Left ventricle myocardium inferior (tissue), 1 donor: ENCODE results near the gene TMEM191B. TPM values are rescaled to one million over a fixed set of nuclear protein-coding genes. Genes with fewer than 3 reads are reported as not detected.
"Not testable (repeated sequence)": the region's sequence is repeated elsewhere in the genome, so short reads cannot be mapped to it uniquely, and the experiment has no call there.

Source experiments
- DNase-seq: peaks from one replicate; pipeline ENCODE4 v3.0.0-alpha.2; 2020
- H3K27ac ChIP-seq: fragments of 200-600 bp; replicated peaks from 2 replicates; pipeline ENCODE4 v1.8.0; 2021
- H3K27me3 ChIP-seq: fragments of 200-600 bp; 2 replicates; pipeline ENCODE4 v1.8.0; 2021; ENCODE audit warnings: low read depth
- H3K36me3 ChIP-seq: fragments of 200-600 bp; 2 replicates; pipeline ENCODE4 v1.8.0; 2021
- H3K4me1 ChIP-seq: fragments of 200-600 bp; 2 replicates; pipeline ENCODE4 v1.8.0; 2021
- H3K4me3 ChIP-seq: fragments of 200-600 bp; 2 replicates; pipeline ENCODE4 v1.8.0; 2021; ENCODE audit warnings: mild to moderate bottlenecking, moderate library complexity
- H3K9me3 ChIP-seq: fragments of 200-600 bp; replicated peaks from 2 replicates; pipeline ENCODE4 v1.8.0; 2021
- intact Hi-C: fragments of 100-400 bp; cut with micrococcal nuclease; formaldehyde crosslinking; loops from one replicate; pipeline ENCODE4 v1.11.0; 2022
- total RNA-seq: library from RNA; stranded (reverse); fragmentation: NEBNext Ultra II Directional; extraction: Animal tissue kit (Norgen Biotek cat#: 25700); gene quantifications from one replicate; pipeline ENCODE4 v1.2.1, GENCODE V29; 2021
- donor health status: DM: no; HTN: yes; CAD: no; lungs with severe emphysema.

Gene TMEM191B
- total RNA-seq, 1 donor from 2014 or later, result 0.74 TPM

DNA sequence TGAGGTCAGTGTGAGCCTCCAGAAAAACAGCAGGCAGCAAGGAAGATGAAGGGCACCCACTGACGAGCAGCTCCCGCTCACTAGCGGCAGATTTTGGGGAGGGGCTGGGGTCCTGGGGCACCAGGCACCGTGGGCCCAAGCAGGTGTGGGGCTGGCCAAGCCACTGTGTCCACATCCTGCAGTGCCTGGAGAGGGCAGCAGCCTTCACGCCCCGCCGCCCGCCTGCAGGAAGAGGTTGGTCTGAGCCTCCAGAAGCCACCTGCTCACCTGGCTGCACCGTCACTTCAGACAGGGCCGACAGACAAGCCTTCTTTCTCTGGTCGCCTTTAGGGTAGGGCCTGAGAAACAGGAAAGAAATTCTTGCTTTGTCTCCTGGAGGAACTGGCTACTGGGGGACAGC lies 15.8 kb downstream of the TMEM191B start:
- H3K36me3 ChIP-seq, H3K9me3 ChIP-seq, H3K27me3 ChIP-seq, H3K4me3 ChIP-seq, intact Hi-C loops, DNase-seq, H3K27ac ChIP-seq, H3K4me1 ChIP-seq: not testable (repeated sequence)

DNA sequence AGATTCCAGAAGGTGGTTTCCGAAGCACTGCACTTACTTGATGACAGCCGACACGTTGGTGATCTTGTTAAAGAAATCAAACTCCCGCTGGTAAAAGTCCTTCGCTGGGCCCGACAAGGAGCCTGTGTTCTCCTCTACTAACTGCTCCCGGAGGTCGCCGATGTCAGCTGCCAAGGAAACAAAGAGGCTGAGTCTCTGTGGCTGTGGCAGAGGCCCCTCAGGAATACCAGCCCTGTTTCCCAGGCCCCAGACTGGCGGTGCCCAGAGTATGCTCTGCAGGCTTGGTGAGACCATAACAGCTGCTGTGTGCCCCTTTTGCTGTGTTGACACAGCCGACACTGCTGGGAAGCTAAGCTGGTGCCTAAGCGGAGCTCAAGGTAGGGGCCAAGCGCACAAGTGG lies 17.0 kb downstream of the TMEM191B start:
- H3K27me3 ChIP-seq, H3K4me3 ChIP-seq, H3K4me1 ChIP-seq, DNase-seq, H3K9me3 ChIP-seq, intact Hi-C loops, H3K36me3 ChIP-seq, H3K27ac ChIP-seq: not testable (repeated sequence)

DNA sequence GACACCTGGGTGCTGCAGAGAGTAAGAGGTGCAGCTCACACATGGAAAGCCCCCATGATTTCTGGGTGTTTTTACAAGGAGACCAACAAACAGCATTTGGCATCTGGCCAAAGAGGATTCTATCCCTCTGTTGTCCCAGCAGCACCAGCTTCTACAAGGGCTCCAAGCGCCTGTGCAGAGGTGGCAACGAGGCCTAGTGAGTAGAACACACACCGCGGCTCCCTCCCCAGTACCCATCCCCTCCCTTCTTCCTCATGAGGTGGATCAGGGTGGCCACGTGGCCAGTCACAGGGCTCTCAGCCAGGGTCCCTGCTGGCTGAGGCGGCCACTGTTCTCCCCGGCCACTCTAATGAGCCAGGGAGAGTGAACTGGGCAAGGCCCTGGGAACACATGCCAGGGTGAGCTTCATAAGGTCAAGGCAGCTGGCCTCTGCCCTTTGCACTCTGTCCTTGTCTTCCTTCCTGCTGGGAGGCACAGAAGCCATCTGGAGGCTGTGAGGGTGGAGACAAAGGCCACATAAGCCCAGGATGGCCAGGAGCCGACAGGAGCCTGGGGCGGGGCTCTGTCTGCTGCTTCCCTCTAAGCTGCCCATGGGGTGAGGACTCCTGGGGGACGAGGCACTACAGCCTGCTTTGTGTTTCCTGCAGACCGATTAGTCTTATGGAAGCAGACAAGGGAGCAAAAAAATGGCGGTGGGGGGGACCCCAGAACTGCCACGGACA lies 22.0 kb downstream of the TMEM191B start:
- H3K36me3 ChIP-seq, H3K4me3 ChIP-seq, DNase-seq, H3K27me3 ChIP-seq, H3K9me3 ChIP-seq, H3K4me1 ChIP-seq, H3K27ac ChIP-seq, intact Hi-C loops: not testable (repeated sequence)

DNA sequence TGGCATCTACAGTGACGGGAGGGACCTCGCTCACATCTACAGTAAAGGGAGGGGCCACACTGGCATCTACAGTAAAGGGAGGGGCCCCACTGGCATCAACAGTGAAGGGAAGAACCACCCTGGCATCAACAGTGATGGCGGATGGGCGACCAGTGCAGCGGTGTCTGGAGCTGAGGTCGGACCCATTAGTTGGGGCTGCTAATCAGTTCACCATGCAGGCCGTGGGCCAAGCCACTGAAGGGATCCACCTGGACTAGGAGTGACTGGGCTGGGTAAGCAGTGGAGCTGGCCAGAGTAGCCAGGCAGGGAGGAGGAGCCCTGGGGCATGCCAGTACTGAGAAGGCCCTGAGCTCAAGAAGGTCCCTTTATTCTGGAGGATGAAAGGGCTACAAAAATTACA lies 23.4 kb downstream of the TMEM191B start:
- H3K36me3 ChIP-seq, H3K27ac ChIP-seq, H3K9me3 ChIP-seq, intact Hi-C loops, H3K27me3 ChIP-seq, H3K4me3 ChIP-seq, H3K4me1 ChIP-seq, DNase-seq: not testable (repeated sequence)

DNA sequence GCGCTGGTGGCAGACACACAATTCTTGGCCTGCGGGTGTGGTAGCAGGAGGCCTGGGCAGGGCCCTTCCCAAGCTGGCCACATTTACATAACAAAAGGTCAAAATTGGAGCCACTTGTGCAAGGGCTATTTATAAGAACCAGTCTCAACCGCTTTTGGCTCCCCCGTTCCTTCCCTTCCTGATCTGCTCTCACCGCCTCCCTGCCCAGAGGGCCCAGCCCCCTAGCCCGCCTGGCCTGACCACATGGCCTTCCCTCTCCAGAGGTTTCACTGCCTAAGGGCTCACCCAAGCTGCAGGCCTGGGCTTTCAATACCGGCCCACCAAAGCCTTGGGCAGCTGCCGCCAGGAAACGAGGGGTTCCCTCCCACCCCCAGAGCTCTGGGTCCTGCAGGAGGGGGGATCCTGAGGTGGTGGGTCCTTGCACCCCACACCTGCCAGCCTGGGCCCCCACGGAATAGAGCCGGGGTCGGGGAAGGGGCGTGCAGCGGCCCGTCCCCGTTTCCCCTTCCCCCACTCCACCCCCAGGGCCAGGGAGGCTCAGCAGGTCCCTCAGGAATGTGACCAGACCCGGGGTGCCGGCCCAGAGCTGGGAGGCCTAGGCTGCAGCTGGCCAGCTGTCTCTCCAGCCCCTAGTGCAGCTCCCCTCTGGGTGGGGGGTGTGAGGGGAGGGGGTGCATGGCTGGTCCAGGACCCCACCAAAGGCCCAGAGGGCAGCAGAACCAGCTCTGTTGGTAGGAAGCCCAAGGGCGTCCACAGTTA lies 25.4 kb downstream of the TMEM191B start:
- intact Hi-C loops, H3K9me3 ChIP-seq, H3K27ac ChIP-seq, H3K4me3 ChIP-seq, H3K4me1 ChIP-seq, DNase-seq, H3K36me3 ChIP-seq, H3K27me3 ChIP-seq: not testable (repeated sequence)

DNA sequence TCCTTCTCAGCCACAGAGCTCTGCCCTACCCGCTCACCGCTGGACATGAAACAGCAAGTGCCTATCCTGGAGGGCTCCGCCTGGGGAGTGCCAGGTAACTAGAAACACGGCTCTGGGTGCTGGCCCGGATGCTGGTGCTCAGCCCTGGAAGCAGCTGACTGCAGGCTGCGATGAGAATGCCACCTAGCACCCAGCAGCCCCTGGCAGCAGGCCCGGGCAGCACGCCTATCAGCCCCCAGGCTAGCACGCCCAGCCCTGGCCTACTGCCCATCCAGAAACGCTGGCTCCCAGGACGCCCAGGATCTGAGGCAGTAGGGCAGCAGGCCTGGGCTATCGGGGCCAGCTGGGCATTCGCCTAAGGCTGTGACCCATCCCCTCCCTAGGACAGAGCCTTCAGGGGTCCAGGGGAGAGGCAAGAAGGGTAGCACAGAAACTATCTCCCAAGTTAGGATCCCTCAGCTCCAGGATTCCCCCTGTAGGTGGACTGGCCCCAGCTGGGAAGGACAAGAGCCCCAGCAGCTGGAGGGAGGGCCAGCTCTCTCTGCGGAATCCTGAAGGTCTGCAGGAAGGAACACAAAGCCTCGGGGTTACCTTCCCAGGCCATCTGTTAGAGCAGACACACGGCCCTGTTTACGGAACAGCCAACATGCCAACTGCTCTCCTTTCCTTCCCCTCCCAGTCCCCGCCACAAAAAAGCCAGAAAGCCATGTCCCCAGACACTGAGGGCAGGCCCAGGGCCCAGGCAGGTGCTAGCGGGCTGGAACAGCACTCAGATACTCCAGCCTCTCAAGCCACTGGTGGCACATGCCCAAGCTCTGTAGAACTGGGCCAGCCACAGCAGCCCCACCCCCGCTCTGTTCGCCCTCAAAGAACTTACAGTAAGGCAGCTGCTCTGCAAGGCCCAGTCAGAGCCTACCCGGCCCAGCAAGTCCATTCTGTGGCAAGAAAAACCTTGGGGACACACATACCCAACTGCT lies 27.0 kb downstream of the TMEM191B start:
- H3K27me3 ChIP-seq, H3K4me1 ChIP-seq, H3K36me3 ChIP-seq, H3K9me3 ChIP-seq, H3K27ac ChIP-seq, H3K4me3 ChIP-seq, intact Hi-C loops: not testable (repeated sequence)
- DNase-seq, result peak; percentile 49

DNA sequence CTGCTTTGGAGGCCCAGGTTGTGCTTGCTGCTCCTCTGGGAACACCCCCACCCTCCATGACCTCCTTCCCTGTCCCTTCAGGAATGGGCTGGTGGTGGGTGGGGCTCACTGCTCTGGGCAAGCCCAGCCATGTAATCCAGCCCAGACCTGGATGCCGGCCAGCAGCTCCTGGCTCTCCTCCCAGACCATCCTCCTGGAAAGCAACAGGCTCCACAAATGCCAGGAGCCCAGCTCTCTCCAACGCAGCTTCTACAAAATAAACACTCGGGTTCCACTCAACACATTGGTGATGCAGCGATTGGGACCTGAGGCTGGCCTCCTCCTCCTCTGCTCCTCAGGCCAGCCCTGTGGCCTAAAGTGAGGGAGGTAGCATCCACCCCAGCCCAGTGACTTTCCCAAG lies 30.9 kb downstream of the TMEM191B start:
- H3K4me3 ChIP-seq, DNase-seq, intact Hi-C loops, H3K27ac ChIP-seq, H3K4me1 ChIP-seq, H3K27me3 ChIP-seq, H3K36me3 ChIP-seq, H3K9me3 ChIP-seq: not testable (repeated sequence)

DNA sequence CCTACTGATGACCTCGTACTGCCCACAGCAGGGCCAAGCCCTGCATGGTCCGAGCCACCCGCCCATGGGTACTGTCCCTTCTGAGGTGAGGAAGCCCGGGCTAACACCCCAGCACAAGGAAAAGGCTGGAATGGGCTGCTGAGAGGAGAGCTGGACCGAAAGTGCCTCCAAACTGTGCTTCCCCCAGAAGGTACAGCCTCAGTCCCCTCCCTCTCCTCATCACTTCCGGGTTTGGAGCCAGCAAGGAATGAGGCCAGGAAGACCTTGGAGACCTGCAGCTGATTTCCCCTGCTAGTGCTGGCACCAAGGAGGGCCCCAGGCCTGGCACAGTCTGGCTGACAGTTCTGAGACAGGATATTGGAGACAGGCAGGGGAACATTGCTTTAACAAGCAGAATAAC lies 31.3 kb downstream of the TMEM191B start:
- H3K9me3 ChIP-seq, DNase-seq, H3K27ac ChIP-seq, H3K4me1 ChIP-seq, H3K4me3 ChIP-seq, intact Hi-C loops, H3K36me3 ChIP-seq, H3K27me3 ChIP-seq: not testable (repeated sequence)

DNA sequence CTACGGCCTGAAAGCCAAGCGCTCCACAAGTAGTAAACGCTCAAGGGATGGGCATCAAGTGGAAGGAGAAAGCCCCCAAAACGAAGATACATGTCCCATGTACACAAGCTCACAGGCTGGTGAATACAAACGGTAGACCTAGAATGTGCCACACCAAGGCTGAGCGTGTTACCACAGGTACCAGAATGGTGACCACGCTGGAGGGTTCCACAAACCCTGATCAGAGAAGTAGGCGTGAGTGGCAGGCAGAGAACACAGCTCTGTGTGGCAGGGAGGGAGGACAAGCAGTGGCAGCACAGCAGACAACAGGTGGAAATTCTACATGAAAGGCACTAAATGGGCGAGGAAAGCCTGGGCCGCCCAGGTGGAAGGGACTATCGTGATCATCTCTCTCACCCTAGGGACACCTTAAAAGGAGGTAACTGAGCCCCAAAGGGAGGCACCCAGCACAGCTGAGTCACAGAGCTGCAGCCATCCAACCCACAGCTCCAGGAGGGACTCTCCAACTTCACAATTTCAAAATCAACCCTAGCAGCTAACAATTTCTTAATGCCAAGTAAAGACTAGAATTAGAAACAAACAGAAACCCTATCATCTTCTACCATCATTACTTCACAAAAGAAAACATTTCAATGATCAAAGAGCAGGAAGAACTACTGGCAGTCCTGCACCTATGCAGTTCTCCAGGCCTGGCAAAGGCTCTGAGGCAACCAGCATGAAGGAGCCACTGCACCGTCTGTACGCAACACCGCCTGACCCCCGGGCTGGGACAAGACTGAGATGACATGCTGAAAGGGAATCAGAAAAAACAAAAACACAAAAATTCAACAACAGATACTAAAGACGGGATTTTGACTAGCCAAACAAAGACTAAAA lies 32.7 kb downstream of the TMEM191B start:
- H3K4me1 ChIP-seq, H3K36me3 ChIP-seq, DNase-seq, H3K27me3 ChIP-seq, H3K4me3 ChIP-seq, H3K27ac ChIP-seq, intact Hi-C loops, H3K9me3 ChIP-seq: not testable (repeated sequence)

DNA sequence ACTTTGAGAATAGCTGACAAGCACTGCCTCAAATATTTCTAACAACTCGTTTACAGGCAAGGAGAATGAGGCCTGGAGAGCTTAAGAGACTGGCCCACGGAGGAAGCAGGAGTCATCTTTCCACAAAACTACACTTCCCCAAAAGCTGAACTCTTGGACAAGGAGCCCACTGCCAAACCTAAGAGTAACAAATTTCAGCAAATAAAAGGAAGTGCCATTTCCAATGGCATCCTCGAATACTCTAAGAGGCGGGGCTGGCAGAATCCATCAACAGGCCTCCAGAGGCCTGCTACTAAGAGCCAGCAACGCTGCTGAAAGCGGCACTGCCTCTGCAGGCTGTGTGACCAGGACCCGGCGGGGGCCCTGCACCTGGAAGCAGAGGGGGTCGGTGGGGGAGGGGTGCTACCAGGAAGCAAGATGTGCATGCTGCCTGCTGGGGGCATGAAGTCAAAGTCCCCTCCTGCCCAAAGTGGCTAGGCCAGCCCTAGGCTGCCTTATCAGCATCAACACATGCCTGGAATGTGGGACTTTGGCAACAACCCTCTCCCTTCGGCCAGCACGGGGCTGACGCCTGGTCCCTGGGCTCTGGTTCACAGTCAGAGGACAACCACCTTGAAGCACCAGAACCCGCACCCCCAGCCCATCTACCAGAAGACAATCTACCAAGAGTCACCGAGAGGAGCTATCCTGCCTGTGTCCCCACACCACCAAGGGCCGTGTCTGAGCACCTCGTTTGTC lies 43.1 kb downstream of the TMEM191B start:
- H3K4me1 ChIP-seq, intact Hi-C loops, H3K9me3 ChIP-seq, H3K27me3 ChIP-seq, DNase-seq, H3K36me3 ChIP-seq, H3K4me3 ChIP-seq, H3K27ac ChIP-seq: not testable (repeated sequence)

DNA sequence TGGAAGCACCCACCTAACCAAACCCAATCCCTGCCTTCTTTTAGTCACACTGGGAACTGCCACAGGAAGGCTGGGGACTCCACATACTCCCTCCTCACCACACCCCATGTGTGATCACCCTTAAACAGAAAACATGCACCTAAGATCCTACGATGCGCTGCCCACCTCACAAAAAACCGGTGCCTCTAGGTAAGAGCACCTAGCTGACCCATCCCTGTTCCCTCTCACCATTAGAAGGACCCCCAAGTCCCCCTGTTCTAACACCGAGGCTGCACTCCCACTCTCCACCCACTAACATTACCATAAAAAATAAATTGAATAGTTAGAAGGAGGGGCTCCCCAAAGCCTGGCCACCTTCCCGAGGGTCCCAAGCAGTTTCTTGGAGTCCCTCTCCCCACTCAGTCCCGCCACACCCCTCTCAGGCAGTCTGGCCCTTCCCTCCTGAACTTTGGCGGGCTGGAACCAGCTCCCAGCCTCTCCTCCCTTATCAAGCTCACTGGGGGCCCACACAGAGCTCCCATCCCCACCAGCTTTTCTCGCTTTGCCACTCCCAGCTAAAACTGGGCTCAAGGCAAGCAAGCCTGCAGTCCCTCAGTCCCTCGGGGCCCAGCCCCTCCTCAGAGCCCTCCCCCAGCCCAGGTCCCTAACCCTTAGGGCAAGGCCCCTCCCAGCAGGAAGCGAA lies 46.0 kb downstream of the TMEM191B start:
- H3K36me3 ChIP-seq, H3K27me3 ChIP-seq, intact Hi-C loops, H3K4me1 ChIP-seq, DNase-seq, H3K4me3 ChIP-seq, H3K9me3 ChIP-seq, H3K27ac ChIP-seq: not testable (repeated sequence)

DNA sequence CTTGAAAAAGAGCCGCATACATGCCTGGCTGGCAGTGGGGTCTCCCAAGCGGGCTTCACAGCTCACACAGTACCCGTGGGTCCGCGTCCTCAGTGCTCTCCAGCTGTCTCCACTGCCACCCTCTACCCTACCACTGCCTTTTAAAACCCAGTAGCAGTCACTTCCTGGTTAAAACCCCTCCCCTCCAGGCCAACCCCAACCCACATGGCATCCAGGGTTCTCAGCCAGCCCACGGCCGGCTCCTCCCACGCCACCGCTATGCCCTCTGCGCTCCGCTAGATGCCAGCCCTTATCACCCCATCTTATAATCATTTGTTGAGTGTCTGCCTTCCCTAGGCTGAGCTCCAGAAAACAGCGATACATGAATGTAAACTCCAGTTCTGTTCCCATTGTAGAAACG lies 47.0 kb downstream of the TMEM191B start:
- intact Hi-C loops, result not testable (repeated sequence)

More for the DNA sequence above, 47.0 kb downstream of the TMEM191B start:
- H3K4me1 ChIP-seq, H3K4me3 ChIP-seq, DNase-seq, H3K36me3 ChIP-seq, H3K27ac ChIP-seq, H3K9me3 ChIP-seq, H3K27me3 ChIP-seq: not testable (repeated sequence)
